Dendritic cell treated with granulocyte-macrophage colony-stimulating factor and Interleukin-4, amounts not matched to agents 40 ng/mL and 50 ng/mL, for 4 days (primary cell): ENCODE data around the gene PTPRK.

Source experiments
- H3K27ac Mint-ChIP-seq: one replicate; pipeline ENCODE4 v1.8.0; 2022; ENCODE audit warnings: mild to moderate bottlenecking, mixed read lengths
- H3K27me3 Mint-ChIP-seq: one replicate; pipeline ENCODE4 v1.8.0; 2022; ENCODE audit warnings: mild to moderate bottlenecking, mixed read lengths
- H3K36me3 Mint-ChIP-seq: one replicate; pipeline ENCODE4 v1.8.0; 2022; ENCODE audit warnings: low read depth, mixed read lengths
- H3K4me1 Mint-ChIP-seq: one replicate; pipeline ENCODE4 v1.8.0; 2022; ENCODE audit warnings: low read depth, mixed read lengths
- H3K4me3 Mint-ChIP-seq: one replicate; pipeline ENCODE4 v1.8.0; 2022; ENCODE audit warnings: mild to moderate bottlenecking, moderate library complexity, mixed read lengths
- H3K9me3 Mint-ChIP-seq: one replicate; pipeline ENCODE4 v1.8.0; 2022; ENCODE audit warnings: mixed read lengths
- intact Hi-C: fragments of 100-400 bp; cut with micrococcal nuclease; formaldehyde crosslinking; loops from one replicate; pipeline ENCODE4 v1.15.0; 2022

The PTPRK gene

GRCh38 chr6:128097009-128097408, 423.4 kb downstream of the PTPRK start:
- intact Hi-C loops = no loop called here
- Mint-ChIP-seq H3K36me3 (no peaks in the 10 kb centered on the region), H3K9me3 (no peaks in the 10 kb centered on the region), H3K4me1 (no peaks in the 10 kb centered on the region), H3K27ac (no peak overlapping the region), H3K27me3 (no peaks in the 10 kb centered on the region), H3K4me3 (no peak overlapping the region)

- H3K4me1 Mint-ChIP-seq = no peaks in the 10 kb centered on the region
- intact Hi-C loops = no loop called here
- H3K36me3 Mint-ChIP-seq = no peaks in the 10 kb centered on the region
- no peak overlapping the region for H3K4me3 Mint-ChIP-seq
- no peak overlapping the region for H3K27ac Mint-ChIP-seq
- no peaks in the 10 kb centered on the region for H3K9me3 Mint-ChIP-seq
- no peaks in the 10 kb centered on the region for H3K27me3 Mint-ChIP-seq
Measured at GRCh38 chr6:128095362-128095761, 425.0 kb downstream of the PTPRK start.

GRCh38 chr6:128079021-128079420, 441.4 kb downstream of the PTPRK start:
- no peaks in the 10 kb centered on the region for H3K27me3 Mint-ChIP-seq
- no peaks in the 10 kb centered on the region for H3K4me1 Mint-ChIP-seq
- no peaks in the 10 kb centered on the region for H3K36me3 Mint-ChIP-seq
- no peak overlapping the region for H3K4me3 Mint-ChIP-seq
- intact Hi-C loops = no loop called here
- no peaks in the 10 kb centered on the region for H3K9me3 Mint-ChIP-seq
- no peak overlapping the region for H3K27ac Mint-ChIP-seq

GRCh38 chr6:128078276-128078675, 442.1 kb downstream of the PTPRK start:
- no peak overlapping the region for H3K27ac Mint-ChIP-seq

GRCh38 chr6:128076843-128077242, 443.6 kb downstream of the PTPRK start:
- H3K27me3 Mint-ChIP-seq = no peaks in the 10 kb centered on the region
- intact Hi-C loops = no loop called here
- no peak overlapping the region for H3K4me3 Mint-ChIP-seq
- no peak overlapping the region for H3K27ac Mint-ChIP-seq
- H3K9me3 Mint-ChIP-seq = no peaks in the 10 kb centered on the region
- no peaks in the 10 kb centered on the region for H3K36me3 Mint-ChIP-seq
- H3K4me1 Mint-ChIP-seq = no peaks in the 10 kb centered on the region

More at GRCh38 chr6:128078276-128078675, 442.1 kb downstream of the PTPRK start:
- Mint-ChIP-seq H3K36me3 (no peaks in the 10 kb centered on the region), H3K9me3 (no peaks in the 10 kb centered on the region), H3K4me1 (no peaks in the 10 kb centered on the region), H3K27me3 (no peaks in the 10 kb centered on the region), H3K4me3 (no peak overlapping the region)
- intact Hi-C loops = no loop called here

DNA sequence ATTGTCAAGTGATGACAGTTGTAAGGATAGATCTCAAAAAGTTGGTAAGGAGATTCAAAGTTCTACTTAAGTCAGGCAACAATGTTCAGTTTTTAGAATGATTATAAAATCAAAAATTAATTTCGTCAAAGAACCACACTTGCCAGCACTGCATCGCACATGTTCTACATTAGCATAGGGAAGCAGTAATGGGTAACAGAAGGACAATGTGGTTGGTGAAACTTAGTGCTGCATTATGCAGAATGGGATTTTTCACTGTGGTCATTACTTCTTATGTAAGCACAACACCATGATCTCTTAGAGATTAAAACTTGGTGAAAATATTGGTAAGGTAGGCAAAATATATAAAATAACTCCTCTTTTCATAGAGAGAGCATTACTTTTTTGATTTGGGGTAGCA, 445.8 kb downstream of the PTPRK start:
- Mint-ChIP-seq H3K27me3 (no peaks in the 10 kb centered on the region), H3K9me3 (no peaks in the 10 kb centered on the region), H3K27ac (no peak overlapping the region), H3K36me3 (no peaks in the 10 kb centered on the region), H3K4me3 (no peak overlapping the region), H3K4me1 (no peaks in the 10 kb centered on the region)
- intact Hi-C loops = no loop called here

DNA sequence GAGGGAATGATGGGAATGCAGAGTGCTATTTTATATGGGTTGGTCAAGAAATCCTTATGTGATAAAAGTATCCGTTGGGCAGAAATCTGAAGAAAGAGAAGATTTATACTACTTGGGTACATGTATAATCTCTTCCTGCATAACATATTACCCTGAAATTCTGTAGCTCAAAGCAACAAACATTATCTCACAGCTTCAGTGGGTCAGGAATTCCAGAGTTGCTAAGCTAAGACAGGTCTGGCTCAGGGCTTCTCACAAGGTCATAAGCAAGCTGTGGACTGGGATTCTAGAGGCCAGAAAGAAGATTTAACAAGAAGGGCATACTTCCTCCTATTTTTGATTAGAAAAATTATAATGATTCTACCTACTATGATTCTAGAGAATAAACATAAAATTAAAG, 447.0 kb downstream of the PTPRK start:
- no peaks in the 10 kb centered on the region for H3K27me3 Mint-ChIP-seq
- no peak overlapping the region for H3K27ac Mint-ChIP-seq
- intact Hi-C loops = no loop called here
- H3K36me3 Mint-ChIP-seq = no peaks in the 10 kb centered on the region
- no peak overlapping the region for H3K4me3 Mint-ChIP-seq
- no peaks in the 10 kb centered on the region for H3K4me1 Mint-ChIP-seq
- no peaks in the 10 kb centered on the region for H3K9me3 Mint-ChIP-seq

DNA sequence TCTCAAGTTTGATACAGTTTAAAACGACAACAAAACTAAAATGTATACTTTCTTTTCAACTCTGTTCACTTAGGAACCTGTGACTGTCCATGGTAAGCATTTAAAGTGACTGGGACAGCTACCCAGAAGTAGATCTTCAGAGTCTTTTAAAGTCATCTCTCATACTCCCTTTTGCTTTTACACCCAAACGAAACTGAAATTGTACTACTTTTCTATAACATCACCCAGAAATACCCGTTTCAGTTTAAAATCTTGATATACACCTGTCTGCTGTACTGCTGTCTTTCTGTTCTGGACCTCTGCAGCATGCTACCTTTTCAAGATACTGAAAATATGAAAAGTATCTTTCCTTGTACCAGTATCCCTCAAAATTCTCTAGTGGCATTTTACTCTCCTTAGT, 449.2 kb downstream of the PTPRK start:
- intact Hi-C loops = no loop called here
- no peaks in the 10 kb centered on the region for H3K27me3 Mint-ChIP-seq
- no peaks in the 10 kb centered on the region for H3K36me3 Mint-ChIP-seq
- H3K4me1 Mint-ChIP-seq = no peaks in the 10 kb centered on the region
- no peak overlapping the region for H3K27ac Mint-ChIP-seq
- H3K4me3 Mint-ChIP-seq = no peak overlapping the region
- H3K9me3 Mint-ChIP-seq = no peaks in the 10 kb centered on the region

- intact Hi-C loops = no loop called here
- Mint-ChIP-seq H3K4me1 (no peaks in the 10 kb centered on the region), H3K36me3 (no peaks in the 10 kb centered on the region), H3K9me3 (no peaks in the 10 kb centered on the region), H3K4me3 (no peak overlapping the region), H3K27me3 (no peaks in the 10 kb centered on the region), H3K27ac (no peak overlapping the region)
Measured at GRCh38 chr6:128070406-128070805, 450.0 kb downstream of the PTPRK start.

DNA sequence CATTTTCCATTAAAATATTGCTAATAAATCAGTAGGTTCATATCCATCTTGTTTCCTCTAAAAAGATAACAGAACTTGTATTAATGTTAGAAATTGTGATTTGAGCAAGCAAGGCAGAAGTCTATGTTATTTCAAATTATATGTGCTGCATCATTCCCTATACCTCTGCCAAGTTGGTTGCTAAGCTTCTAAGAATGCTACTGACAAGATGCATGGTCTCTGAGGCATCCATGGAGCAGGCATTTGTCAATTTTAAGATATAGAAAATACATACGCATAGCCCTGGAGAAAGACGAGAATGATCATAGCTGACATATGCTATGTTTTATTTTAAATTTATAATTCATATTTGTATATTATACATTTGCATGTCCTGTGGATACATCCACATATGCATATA, 451.2 kb downstream of the PTPRK start:
- H3K27me3 Mint-ChIP-seq = no peaks in the 10 kb centered on the region
- no peaks in the 10 kb centered on the region for H3K36me3 Mint-ChIP-seq
- H3K4me3 Mint-ChIP-seq = no peak overlapping the region
- H3K9me3 Mint-ChIP-seq = no peaks in the 10 kb centered on the region
- H3K4me1 Mint-ChIP-seq = no peaks in the 10 kb centered on the region
- no peak overlapping the region for H3K27ac Mint-ChIP-seq
- intact Hi-C loops = no loop called here

DNA sequence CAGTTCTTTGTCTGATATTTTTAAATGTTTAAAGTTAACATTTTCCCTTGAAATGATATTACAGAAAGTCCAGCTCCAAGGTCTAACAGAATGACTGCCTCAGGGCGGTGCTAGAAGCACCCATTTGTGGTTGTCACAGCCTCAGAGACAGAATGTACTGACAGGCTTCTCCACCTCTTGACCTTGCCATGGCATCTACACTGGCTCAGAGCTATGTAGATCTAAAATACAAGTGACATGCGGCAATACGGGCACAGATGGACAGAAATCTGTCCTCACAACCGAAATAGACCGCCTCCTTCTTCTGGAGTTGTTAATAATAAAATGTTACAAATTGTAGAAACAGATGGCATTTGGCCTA, 452.3 kb downstream of the PTPRK start:
- Mint-ChIP-seq H3K36me3 (no peaks in the 10 kb centered on the region), H3K27me3 (no peaks in the 10 kb centered on the region), H3K27ac (no peak overlapping the region), H3K4me1 (no peaks in the 10 kb centered on the region), H3K9me3 (no peaks in the 10 kb centered on the region), H3K4me3 (no peak overlapping the region)
- intact Hi-C loops = no loop called here

GRCh38 chr6:128067446-128068118, 452.8 kb downstream of the PTPRK start:
- Mint-ChIP-seq H3K27me3 (no peaks in the 10 kb centered on the region), H3K4me1 (no peaks in the 10 kb centered on the region), H3K36me3 (no peaks in the 10 kb centered on the region), H3K9me3 (no peaks in the 10 kb centered on the region), H3K27ac (no peak overlapping the region), H3K4me3 (no peak overlapping the region)
- intact Hi-C loops = no loop called here

DNA sequence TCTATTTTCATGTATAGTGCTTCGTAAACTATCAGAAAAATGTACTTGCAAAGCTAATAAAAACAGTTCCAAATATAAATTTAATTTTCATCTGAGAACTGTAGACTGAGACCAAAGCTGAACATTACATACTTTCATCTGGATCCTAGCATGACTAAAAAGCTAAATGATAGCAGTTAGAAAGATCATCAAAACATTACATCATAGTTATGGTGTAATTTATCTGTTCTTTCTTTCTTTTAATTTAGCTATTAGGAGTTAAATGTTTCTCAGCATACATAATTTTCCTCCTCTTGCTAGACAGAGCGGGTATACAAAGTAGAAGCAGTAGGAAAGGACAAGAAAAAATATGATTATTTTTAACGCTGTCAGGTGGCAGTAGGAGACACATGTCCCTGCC, 455.3 kb downstream of the PTPRK start:
- intact Hi-C loops = no loop called here
- no peaks in the 10 kb centered on the region for H3K9me3 Mint-ChIP-seq
- H3K4me1 Mint-ChIP-seq = no peaks in the 10 kb centered on the region
- H3K36me3 Mint-ChIP-seq = no peaks in the 10 kb centered on the region
- H3K27me3 Mint-ChIP-seq = no peaks in the 10 kb centered on the region
- H3K4me3 Mint-ChIP-seq = no peak overlapping the region
- H3K27ac Mint-ChIP-seq = no peak overlapping the region

GRCh38 chr6:128064540-128064895, 455.9 kb downstream of the PTPRK start:
- H3K4me1 Mint-ChIP-seq = no peaks in the 10 kb centered on the region
- H3K4me3 Mint-ChIP-seq = no peak overlapping the region
- no peaks in the 10 kb centered on the region for H3K36me3 Mint-ChIP-seq
- H3K9me3 Mint-ChIP-seq = no peaks in the 10 kb centered on the region
- no peaks in the 10 kb centered on the region for H3K27me3 Mint-ChIP-seq
- intact Hi-C loops = no loop called here
- no peak overlapping the region for H3K27ac Mint-ChIP-seq

DNA sequence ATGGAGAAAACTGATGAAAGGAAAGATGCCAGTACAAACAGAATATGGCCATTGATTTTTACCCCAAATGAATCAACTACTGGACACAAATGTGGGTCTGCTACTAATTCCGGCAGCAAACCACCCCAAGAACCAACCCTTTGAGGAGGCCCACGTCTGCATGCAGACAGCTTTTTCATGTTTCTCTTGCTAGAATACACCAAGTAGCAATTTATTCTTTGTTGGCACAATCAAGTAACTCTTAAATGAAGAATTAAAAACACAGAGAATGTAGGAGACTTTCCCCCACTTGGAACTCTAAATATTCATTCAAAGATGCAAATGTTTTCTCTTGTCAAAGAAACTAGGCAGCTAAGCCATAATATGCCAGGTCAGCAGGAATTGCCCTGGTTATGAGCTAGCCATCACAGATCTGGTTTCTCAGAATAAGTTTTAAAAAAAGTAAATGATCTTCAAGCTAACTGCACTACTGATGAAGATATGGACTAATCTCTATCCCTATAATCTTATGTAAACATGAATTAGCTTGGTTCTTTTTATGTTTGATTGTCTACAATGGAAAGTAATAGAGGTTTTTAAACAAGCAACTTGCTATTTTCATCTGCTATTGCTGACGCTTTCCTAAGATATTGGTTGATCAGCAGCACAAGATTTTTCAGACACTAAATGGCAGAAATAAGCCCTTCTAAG, 456.4 kb downstream of the PTPRK start:
- H3K27me3 Mint-ChIP-seq = no peaks in the 10 kb centered on the region
- no peak overlapping the region for H3K4me3 Mint-ChIP-seq
- H3K4me1 Mint-ChIP-seq = no peaks in the 10 kb centered on the region
- no peaks in the 10 kb centered on the region for H3K36me3 Mint-ChIP-seq
- intact Hi-C loops = no loop called here
- no peaks in the 10 kb centered on the region for H3K9me3 Mint-ChIP-seq
- H3K27ac Mint-ChIP-seq = no peak overlapping the region
